GM19438 (cell line): ENCODE data around the gene PAPLN.

Experiments used
- ATAC-seq: cut with Tn5 transposase; IDR thresholded peaks from one replicate; pipeline ENCODE4 v1.9.1; 2021; ENCODE audit warnings: low read depth; ENCODE audit not compliant: unreplicated experiment

Gene PAPLN

GRCh38 chr14:73245480-73246325, 8.4 kb downstream of the PAPLN start:
- ATAC-seq = peak; percentile 61

- ATAC-seq = no peak
These were observed 9.3 kb downstream of the PAPLN start for GRCh38 chr14:73246387-73247150.

DNA sequence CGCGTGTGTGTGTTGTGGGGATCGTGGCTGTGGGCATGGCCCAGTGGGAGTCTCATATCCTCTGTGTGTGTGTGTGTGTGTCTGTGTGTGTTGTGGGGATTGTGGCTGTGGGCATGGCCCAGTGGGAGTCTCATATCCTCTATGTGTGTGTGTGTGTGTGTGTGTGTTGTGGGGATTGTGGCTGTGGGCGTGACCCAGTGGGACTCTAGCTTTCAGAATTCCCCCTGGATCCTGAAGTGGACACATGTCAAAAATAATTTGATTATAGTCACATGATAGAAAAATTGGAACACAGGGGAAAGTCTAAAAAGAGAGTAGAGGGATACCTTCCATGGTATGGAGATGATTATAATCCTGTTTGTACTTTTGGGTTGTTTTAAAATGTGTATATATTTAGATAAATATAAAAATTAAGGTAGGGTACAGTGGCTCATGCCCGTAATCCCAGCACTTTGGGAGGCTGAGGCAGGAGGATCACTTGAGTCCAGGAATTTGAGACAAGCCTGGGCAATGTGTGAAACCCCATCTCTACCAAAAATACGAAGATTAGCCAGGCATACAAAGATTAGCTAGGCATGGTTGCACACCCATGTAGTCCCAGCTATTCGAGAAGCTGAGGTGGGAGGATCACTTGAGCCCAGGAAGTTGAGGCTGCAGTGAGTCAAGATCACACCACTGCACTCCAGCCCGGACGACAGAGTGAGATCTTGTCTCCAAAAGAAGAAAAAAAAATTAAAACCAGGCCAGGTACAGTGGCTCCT, 11.0 kb downstream of the PAPLN start:
- ATAC-seq = no peak

- ATAC-seq = no peak
These were observed 11.8 kb downstream of the PAPLN start for GRCh38 chr14:73249108-73249507.

DNA sequence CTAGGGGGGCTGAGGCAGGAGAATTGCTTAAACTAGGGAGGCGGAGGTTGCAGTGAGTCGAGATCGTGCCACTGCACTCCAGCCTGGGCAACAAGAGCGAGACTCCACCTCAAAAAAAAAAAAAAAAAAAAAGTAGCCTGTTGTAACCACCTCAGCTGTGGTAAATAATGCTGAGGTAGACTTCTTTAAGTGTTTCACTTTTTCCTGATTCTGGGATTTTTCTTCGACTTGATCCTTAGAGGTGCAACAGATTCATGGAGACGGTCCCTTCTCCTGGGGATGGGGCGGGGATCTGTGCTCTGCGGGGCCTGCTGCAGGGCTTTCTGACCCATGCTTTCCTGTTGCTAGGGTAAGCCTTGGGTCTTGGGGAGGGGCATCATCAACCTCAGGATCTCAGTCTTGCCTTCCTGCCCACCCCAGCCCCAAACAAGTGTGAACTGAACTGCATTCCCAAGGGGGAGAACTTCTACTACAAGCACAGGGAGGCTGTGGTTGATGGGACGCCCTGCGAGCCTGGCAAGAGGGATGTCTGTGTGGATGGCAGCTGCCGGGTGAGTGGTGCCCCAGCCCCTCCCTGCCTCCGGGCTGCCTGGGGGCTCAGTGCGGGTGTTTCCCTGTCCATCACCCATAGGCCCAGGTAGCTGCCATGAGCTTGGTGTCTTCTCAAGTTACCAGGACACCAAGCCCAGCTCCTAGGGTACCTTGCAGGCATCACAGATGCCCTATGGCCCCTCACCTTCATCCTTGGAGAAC, 12.4 kb downstream of the PAPLN start:
- no peak for ATAC-seq

GRCh38 chr14:73250317-73250713, 13.0 kb downstream of the PAPLN start:
- no peak for ATAC-seq

DNA sequence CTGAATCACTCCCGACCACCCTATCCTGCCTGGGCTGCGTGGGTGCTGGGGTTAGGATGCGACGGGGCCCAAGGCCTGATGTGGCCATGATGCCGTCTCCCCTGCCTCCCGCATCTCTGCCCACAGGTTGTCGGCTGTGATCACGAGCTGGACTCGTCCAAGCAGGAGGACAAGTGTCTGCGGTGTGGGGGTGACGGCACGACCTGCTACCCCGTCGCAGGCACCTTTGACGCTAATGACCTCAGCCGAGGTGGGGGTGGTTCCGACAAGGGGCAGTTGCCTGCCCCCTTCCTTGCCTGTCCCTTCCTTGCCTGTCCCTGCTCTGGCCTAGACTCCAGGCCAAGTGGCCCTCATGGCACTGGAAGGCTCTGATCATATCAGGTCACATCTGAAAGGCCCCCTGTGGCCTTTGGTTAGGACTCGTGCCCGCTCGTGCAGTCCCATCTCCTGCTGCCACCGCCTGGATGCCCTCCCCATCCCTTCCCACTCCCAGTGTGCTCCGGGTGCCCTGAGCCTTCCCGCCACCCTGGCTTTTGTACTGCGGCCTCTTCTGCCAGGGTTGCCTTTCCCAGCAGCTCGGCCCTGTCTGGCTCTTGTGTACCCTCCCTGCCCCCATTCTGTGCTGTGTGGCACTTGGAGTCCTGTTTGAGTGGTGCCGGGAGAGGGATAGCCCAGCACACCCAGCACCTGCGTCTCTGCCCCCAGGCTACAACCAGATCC, 13.6 kb downstream of the PAPLN start:
- no peak for ATAC-seq

DNA sequence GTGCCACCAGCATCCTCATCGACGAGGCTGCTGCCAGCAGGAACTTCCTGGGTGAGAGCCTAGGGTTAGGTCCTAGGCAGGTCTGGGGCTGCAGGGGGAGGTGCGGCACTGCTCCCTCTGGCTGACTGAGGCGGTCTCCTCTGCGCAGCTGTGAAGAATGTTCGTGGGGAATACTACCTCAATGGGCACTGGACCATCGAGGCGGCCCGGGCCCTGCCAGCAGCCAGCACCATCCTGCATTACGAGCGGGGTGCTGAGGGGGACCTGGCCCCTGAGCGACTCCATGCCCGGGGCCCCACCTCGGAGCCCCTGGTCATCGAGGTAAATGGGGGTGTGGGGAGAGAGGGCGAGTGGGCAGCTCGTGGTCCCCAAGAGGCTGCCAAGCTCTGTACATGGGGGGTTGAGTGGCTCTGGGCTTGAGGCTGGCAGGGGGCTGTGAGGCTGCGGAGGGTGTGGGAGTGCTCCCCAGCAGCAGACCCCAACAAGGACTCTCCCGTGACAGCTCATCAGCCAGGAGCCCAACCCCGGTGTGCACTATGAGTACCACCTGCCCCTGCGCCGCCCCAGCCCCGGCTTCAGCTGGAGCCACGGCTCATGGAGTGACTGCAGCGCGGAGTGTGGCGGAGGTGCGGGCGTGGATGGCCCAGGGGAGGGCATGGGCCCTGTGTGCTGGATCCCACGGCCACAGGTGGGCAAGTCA, 14.4 kb downstream of the PAPLN start:
- ATAC-seq = no peak

- no peak for ATAC-seq
These were observed 15.4 kb downstream of the PAPLN start for GRCh38 chr14:73252491-73253322.

DNA sequence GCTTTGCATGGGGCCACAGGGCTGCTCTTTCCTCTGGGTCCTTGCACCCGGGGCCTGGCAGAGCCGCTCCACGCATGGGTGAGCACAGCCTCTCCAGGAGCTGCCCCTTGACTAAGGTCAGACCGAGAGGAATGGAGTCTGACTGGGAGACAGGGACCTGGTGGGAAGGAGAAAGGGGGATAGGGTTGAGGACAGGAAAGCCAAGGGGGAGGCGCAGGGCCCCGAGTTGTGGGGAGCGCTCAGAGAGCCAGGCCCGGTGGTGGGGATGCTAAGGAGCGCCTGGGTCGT, 16.0 kb downstream of the PAPLN start:
- ATAC-seq = no peak

DNA sequence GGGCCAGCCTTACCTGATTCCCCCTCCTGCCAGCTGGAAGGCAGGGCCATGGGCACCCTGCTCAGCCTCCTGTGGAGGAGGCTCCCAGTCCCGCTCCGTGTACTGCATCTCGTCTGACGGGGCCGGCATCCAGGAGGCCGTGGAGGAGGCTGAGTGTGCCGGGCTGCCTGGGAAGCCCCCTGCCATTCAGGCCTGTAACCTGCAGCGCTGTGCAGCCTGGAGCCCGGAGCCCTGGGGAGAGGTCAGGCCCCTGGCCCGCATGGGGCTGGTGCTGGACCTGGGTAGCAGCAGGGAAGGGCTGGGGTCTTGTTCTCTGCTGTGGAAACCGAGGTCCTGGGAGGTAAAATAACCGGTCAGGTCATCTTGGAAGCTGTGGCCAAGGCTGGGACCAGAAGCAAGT, 16.4 kb downstream of the PAPLN start:
- ATAC-seq = no peak

DNA sequence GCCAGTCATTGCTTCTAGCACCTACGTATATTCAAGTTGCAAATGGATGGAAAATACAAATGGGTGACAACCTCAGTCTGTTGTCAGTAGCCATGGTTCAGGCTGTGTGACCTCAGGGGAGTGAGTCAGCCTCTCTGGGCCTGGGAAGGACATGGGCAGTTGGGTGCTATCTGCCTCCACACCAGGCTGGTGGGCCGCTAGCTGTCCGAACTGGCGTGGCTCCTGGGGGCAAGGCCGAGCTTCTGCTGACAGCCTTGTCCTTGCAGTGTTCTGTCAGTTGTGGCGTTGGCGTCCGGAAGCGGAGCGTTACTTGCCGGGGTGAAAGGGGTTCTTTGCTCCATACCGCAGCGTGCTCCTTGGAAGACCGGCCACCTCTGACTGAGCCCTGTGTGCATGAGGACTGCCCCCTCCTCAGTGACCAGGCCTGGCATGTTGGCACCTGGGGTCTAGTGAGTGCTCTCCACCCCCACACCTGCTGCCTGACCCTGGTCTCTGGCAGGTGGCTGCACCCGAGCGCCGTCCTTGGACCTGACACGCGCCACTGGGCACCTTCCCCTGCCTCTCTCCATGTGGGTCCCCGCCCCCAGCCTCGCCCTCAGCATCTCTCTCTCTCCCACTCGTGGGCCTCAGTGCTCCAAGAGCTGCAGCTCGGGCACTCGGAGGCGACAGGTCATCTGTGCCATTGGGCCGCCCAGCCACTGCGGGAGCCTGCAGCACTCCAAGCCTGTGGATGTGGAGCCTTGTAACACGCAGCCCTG, 17.1 kb downstream of the PAPLN start:
- ATAC-seq = no peak

GRCh38 chr14:73255005-73255400, 17.7 kb downstream of the PAPLN start:
- ATAC-seq = no peak

- ATAC-seq = no peak
These were observed 18.5 kb downstream of the PAPLN start for GRCh38 chr14:73255693-73256225.

DNA sequence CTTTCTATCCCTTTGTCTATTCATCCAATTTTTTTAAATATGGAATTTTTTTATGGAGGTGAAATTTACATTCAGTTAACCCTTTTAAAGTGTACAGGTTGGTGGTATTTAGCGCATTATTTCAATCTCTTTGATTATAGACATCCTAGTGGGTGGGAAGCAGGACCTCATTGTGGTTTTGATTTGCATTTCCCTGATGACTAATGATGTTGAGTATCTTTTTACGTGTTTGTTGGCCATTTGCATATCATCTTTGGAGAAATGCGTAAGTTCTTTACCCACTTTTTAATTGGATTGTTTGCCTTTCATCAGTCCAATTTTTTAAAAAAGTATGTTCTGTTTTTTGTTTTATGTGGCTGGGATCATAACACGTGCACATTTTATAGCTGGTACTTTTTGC, 20.8 kb downstream of the PAPLN start:
- no peak for ATAC-seq

- no peak for ATAC-seq
These were observed 21.7 kb downstream of the PAPLN start for GRCh38 chr14:73258845-73259611.

DNA sequence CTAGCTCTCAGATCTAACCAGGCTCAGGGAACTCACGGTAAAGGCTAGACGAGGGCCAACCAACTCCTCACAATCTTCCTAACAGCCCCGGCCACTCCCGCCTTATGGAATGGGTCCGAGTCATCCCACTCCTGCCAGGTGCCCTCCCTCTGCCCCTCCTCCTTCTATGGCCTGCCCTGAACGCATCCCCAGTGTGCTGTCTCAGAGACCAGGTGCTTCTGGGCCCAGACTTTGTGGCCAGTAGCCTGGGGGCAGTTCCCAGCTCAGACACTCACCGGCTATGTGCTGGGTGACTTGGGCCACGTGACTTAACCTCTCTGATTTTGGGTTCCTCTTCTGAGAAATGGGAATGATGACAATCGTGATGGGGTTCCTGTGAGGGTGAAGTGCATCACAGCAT, 22.5 kb downstream of the PAPLN start:
- ATAC-seq = no peak
